ENCODE results near the gene PRDM16.

The PRDM16 gene

DNA sequence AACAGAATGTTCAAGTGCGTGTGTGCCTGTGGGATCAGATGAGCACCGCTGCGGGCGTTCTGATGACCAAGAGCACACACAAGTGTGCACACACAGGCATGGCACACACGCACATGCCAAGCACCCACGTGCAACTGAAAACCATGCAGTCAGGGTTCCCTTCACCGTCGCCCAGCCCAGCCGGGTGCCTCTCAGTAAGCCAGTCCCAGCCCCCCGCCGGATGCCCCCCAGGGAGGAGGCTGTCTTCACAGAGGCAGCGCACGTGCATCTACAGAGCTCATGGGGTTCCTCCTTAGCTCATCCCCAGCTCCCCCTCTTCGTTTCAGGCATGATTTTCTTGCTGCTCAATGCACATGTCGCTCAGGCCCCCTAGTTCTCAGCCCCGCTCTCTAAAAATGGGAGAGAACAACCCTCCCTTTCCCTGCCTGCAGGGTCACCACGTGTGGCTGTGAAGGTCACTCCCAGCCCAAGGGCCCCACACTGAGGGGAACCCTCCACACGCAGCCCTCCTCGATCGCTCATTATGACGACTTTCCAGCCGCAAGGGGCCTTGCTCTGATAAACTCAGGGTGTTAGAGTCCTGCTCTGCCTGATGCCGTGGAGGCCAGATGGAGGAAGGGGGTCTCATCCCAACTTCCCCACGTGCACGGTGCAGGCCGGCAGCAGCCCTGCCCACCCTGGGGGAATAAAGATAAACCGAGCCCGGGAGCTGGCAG is 355.1 kb downstream of the PRDM16 start:
- H3K4me3 ChIP-seq (ENCODE audit: low read depth, low read length, poor library complexity, severe bottlenecking) = no peak overlapping the region
- H4K20me1 ChIP-seq (ENCODE audit: insufficient read depth, low read length) = no peaks in the 10 kb centered on the region
- no peaks in the 10 kb centered on the region for H3K9me3 ChIP-seq (ENCODE audit: low read length)
- no peak overlapping the region for H3K9ac ChIP-seq (ENCODE audit: low read length)
- H2AFZ ChIP-seq (ENCODE audit: low read length) = no peak overlapping the region
- no peaks in the 10 kb centered on the region for H3F3A ChIP-seq (ENCODE audit: insufficient read depth, low read length)
- no peaks in the 10 kb centered on the region for H3K27me3 ChIP-seq (ENCODE audit: insufficient read depth, low read length)
- H3K27ac ChIP-seq (ENCODE audit: low read depth, low read length, poor library complexity, severe bottlenecking) = no peak overlapping the region
- no peak for TF ChIP-seq EZH2 (IDR thresholded peaks at IDR 0.05; ENCODE audit: borderline replicate concordance, low read length)
- TF ChIP-seq, protein P1, sequence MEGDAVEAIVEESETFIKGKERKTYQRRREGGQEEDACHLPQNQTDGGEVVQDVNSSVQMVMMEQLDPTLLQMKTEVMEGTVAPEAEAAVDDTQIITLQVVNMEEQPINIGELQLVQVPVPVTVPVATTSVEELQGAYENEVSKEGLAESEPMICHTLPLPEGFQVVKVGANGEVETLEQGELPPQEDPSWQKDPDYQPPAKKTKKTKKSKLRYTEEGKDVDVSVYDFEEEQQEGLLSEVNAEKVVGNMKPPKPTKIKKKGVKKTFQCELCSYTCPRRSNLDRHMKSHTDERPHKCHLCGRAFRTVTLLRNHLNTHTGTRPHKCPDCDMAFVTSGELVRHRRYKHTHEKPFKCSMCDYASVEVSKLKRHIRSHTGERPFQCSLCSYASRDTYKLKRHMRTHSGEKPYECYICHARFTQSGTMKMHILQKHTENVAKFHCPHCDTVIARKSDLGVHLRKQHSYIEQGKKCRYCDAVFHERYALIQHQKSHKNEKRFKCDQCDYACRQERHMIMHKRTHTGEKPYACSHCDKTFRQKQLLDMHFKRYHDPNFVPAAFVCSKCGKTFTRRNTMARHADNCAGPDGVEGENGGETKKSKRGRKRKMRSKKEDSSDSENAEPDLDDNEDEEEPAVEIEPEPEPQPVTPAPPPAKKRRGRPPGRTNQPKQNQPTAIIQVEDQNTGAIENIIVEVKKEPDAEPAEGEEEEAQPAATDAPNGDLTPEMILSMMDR (IDR thresholded peaks at IDR 0.05; ENCODE audit: low read length) = no peak
- H3K4me1 ChIP-seq (ENCODE audit: insufficient read depth, low read length, severe bottlenecking) = no peaks in the 10 kb centered on the region
- no peaks in the 10 kb centered on the region for H3K79me2 ChIP-seq (ENCODE audit: insufficient read depth, low read length)
- H3K4me2 ChIP-seq (ENCODE audit: low read length) = no peak overlapping the region
- no peaks in the 10 kb centered on the region for H3K36me3 ChIP-seq (ENCODE audit: insufficient read depth, low read length)
- H3K9me2 ChIP-seq (ENCODE audit: low read depth, low read length) = no peaks in the 10 kb centered on the region

DNA sequence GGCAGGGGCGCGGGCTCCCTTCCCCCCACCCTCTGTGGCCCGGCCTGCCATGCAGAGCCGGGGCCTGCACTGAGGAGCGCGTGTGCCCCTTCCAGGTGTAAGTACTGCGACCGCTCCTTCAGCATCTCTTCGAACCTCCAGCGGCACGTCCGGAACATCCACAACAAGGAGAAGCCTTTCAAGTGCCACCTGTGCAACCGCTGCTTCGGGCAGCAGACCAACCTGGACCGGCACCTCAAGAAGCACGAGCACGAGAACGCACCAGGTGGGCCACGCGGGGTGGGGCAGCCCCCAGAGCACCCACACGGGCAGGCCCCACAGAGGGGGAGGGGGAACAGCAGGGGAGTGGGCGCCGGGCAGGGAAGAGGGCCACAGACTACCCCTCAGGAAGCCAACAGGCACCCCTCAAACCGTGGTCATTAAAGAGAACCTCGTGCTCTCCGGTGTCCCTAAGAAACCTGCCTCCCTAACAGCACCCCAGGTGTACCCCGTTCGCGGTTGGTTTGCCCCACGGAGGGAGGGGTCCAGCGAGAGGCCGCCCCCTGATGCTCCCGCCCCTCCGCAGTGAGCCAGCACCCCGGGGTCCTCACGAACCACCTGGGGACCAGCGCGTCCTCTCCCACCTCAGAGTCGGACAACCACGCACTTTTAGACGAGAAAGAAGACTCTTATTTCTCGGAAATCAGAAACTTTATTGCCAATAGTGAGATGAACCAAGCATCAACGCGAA is 356.6 kb downstream of the PRDM16 start:
- Histone ChIP-seq H3K79me2 (ENCODE audit: insufficient read depth, low read length) (no peaks in the 10 kb centered on the region), H3K27me3 (ENCODE audit: insufficient read depth, low read length) (no peaks in the 10 kb centered on the region), H3K9me3 (ENCODE audit: low read length) (no peaks in the 10 kb centered on the region), H3K36me3 (ENCODE audit: insufficient read depth, low read length) (no peaks in the 10 kb centered on the region), H2AFZ (ENCODE audit: low read length) (no peak overlapping the region), H3K9me2 (ENCODE audit: low read depth, low read length) (no peaks in the 10 kb centered on the region), H4K20me1 (ENCODE audit: insufficient read depth, low read length) (no peaks in the 10 kb centered on the region), H3K4me1 (ENCODE audit: insufficient read depth, low read length, severe bottlenecking) (no peaks in the 10 kb centered on the region), H3K4me2 (ENCODE audit: low read length) (no peak overlapping the region), H3F3A (ENCODE audit: insufficient read depth, low read length) (no peaks in the 10 kb centered on the region), H3K9ac (ENCODE audit: low read length) (no peak overlapping the region), H3K27ac (ENCODE audit: low read depth, low read length, poor library complexity, severe bottlenecking) (no peak overlapping the region), H3K4me3 (ENCODE audit: low read depth, low read length, poor library complexity, severe bottlenecking) (no peak overlapping the region)
- no peak for TF ChIP-seq EZH2 (IDR thresholded peaks at IDR 0.05; ENCODE audit: borderline replicate concordance, low read length)
- TF ChIP-seq, protein P1 (IDR thresholded peaks at IDR 0.05; ENCODE audit: low read length) = no peak

DNA sequence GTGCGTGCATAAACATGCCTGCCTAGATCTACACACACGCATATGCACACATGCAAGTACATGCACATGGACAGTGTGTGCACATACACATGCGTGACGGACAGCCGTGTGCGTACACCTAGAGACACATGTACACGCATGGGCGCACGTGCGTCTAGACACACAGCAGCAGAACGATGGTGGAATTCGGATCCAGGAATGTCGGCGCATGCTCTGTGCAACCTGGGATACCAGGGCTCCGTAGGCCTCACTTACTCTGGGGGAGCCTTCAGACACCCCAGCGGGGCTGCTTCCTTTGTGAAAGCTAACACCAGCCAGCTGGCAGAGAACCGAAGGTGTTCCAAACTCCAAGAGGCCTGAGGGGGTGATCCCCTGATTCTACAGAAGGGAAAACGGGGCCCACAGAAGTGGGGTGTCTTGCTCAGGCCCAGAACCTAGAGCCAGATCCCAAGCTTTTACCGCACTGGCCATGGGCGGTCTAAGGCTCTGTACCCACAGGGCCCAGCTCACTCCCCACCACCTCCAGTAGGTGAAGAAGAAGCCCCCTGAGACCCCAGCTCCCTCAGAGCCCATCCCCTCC is 358.0 kb downstream of the PRDM16 start:
- H4K20me1 ChIP-seq (ENCODE audit: insufficient read depth, low read length) = no peaks in the 10 kb centered on the region
- H3F3A ChIP-seq (ENCODE audit: insufficient read depth, low read length) = no peaks in the 10 kb centered on the region
- H3K36me3 ChIP-seq (ENCODE audit: insufficient read depth, low read length) = no peaks in the 10 kb centered on the region
- no peak overlapping the region for H3K9ac ChIP-seq (ENCODE audit: low read length)
- no peaks in the 10 kb centered on the region for H3K9me3 ChIP-seq (ENCODE audit: low read length)
- H3K9me2 ChIP-seq (ENCODE audit: low read depth, low read length) = no peaks in the 10 kb centered on the region
- no peaks in the 10 kb centered on the region for H3K79me2 ChIP-seq (ENCODE audit: insufficient read depth, low read length)
- no peak overlapping the region for H3K4me2 ChIP-seq (ENCODE audit: low read length)
- H2AFZ ChIP-seq (ENCODE audit: low read length) = no peak overlapping the region
- TF ChIP-seq, protein P1 (IDR thresholded peaks at IDR 0.05; ENCODE audit: low read length) = no peak
- TF ChIP-seq EZH2 (IDR thresholded peaks at IDR 0.05; ENCODE audit: borderline replicate concordance, low read length) = no peak
- no peak overlapping the region for H3K27ac ChIP-seq (ENCODE audit: low read depth, low read length, poor library complexity, severe bottlenecking)
- no peaks in the 10 kb centered on the region for H3K27me3 ChIP-seq (ENCODE audit: insufficient read depth, low read length)
- H3K4me3 ChIP-seq (ENCODE audit: low read depth, low read length, poor library complexity, severe bottlenecking) = no peak overlapping the region
- H3K4me1 ChIP-seq (ENCODE audit: insufficient read depth, low read length, severe bottlenecking) = no peaks in the 10 kb centered on the region

Measured in OCI-LY1 (cell line).